NAMALWA (cell line): Measurements from ENCODE around the gene ZNF814.
"Not testable (repeated sequence)": the region's sequence is repeated elsewhere in the genome, so short reads cannot be mapped to it uniquely, and the experiment has no call there.

Experiments
- DNase-seq: peaks from one replicate; pipeline ENCODE4 v3.0.0-alpha.2; 2015; ENCODE audit warnings: low spot score

The ZNF814 gene

DNA sequence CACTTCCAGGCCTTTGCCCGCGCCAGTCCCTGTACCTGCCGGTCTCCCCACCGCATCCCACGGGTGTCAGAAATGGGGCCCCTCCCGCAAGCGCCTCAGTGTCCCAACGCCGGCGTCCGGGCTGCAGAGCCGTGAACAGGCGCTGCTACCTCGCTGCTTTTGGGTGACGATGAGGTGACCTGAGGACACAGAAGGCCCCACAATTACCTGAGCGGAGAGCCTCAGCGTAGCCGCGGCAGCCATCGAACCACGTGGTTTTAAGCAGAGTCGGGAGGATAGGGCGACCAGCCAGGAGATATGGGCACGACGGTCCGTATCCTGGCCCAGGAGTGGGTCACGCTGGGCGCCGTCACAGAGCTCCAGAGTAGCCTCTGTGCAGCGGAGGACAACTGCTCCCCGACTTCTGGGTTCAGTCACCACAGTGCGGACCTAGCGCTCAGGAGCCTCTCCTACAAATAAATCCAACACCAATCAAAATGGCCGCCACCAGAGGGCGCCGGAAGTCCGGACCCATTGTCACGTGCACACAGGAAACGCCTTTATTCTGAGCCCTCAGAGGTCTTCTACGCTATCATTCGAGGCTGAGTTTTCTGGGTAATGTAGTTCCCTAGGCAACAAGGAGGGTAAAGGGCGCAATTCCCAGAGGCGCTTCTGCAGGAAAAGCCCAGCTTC lies at the start of gene ZNF814:
Gene ZNF814, minus strand, starts transcription at position 478 of the 672 bp plus-strand sequence. Its CDS starts 235 bp downstream, at position 243.
- DNase-seq, result peak; percentile 94

DNA sequence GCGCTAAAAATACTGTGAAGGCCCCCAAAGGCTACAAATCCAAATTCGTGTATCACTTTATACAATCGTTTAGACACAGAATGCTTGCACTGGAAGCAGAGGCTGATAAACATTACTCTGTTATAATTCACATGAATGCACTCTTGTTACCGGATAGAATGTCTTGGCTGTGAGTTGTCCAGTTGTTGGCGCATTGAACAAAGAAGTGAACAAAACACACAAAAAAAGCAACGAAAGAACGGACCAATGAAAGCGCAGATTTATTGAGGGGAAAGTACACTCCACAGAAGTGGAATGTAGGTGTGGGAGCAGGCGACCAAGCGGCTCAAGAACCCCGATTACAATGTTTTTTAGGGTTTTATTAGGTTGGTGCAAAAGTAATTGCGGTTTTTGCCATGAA lies 46.9 kb upstream of the ZNF814 start:
- DNase-seq, result no peak

DNA sequence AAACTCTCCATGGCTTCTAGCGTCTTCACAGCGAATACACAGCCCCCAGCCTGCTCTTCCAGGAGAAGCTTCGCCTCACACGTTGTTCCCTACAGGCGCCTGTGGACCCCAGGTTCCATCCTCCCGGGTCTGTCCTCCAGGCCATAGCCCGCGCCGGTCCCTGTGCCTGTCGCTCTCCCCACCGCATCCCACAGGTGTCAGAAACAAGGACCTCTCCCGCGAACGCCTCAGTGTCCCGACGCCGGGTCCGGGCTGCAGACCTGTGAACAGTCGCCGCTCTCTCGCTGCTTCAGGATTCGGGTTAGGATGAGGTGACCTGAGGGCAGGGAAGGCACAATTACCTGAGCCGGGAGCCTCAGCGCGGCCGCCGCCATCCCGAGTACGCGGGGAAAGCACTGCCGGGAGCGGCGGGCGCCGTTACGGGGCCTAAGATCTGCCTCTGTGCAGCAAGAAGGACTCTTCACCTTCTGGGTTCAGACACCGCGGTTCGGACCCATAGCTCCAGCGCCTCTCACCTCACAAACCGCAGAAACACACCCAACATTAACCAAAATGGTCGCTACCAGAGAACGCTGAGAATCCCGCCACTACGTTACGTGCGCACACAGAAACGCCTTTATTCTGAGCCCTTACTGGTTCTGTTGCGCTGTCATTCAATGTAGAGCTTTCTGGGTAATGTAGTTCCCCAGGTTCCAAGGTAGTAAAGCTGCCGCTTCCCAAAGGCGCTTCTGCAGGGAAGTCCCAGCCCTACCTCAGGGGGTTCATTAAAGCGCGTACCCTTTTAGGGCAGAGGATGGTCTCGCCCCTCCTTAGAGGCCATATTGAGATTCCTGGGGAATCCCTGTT lies 46.2 kb upstream of the ZNF814 start, which contains the start of gene ZNF418:
Gene ZNF418, minus strand, starts transcription at position 583 of the 846 bp plus-strand sequence. CDS start 1,580 bp downstream, outside the sequence.
- no peak for DNase-seq

DNA sequence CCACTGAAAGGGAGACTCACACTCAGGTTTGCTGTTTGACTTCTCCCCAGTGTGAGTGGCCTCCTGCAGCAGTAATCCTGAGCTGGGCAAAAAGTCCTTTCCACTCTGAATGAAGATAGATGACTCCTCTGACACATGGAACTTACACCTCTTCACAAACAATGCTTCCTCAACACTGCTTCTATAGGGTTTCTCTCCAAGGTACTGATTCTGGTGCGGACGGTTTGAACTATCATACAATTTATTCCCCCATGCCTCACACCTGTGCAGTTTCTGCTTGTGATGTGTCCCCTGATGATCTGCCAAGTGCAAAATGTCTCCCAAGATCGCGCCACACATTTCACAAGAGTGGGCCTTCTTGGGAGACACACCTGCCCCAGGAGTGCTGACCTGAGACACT lies 38.8 kb upstream of the ZNF814 start:
- no peak for DNase-seq

DNA sequence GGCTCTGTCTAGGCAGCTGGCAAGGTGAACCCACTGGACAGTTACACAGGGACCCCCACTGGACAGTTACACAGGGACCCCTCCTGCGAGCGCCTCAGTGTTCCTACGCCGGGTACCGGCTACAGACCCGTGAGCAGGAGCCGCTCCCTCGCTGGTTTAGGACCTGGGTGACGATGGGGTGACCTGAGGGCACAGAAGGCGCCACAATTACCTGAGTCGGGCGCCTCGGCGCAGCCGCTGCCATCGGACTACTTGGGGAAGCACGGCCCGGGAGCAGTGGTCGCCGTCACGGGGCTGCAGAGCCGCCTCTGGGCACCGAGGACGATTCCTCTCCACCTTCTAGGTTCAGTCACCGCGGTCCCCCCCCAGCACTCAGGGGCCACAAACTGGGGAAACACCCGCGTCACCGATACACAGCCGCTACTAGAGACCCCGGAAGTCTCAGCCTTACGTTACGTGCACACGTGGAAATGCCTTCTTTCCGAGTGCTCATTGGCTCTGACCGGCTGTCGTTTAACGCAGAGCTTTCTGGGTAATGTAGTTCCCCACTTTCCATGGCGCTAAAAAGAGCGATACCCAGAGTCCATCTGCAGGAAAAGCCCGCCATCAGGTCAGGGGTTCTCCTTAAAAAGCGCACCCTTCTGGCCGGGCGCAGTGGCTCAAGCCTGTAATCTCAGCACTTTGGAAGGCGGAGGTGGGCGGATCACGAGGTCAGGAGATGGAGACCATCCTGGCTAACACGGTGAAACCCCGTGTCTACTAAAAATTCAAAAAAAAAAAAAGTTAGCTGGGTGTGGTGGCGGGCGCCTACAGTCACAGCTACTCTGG lies 27.5 kb upstream of the ZNF814 start, which contains the start of gene ZNF417:
Gene ZNF417, minus strand, starts transcription at position 425 of the 828 bp plus-strand sequence. Its CDS starts 181 bp downstream, at position 244.
- DNase-seq, result peak; percentile 98

DNA sequence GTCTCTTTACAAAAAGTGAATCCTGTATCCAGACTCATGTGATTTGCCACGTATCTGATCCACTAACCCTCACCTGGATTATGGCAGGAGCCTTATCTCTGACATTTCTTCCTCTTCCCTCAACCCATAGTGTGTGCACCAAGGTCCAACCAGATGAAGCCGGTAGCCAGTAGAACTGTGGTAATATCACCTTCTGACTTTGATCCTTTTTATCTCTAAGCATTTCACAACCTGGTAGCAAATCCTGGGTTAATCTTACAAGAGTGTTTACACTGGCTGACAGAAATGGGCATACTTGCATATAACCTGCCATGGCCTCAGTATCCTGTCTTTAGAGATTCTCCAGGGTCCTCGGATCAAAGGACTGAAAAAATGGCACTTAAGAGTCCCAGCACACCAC lies 25.7 kb upstream of the ZNF814 start:
- no peak for DNase-seq

DNA sequence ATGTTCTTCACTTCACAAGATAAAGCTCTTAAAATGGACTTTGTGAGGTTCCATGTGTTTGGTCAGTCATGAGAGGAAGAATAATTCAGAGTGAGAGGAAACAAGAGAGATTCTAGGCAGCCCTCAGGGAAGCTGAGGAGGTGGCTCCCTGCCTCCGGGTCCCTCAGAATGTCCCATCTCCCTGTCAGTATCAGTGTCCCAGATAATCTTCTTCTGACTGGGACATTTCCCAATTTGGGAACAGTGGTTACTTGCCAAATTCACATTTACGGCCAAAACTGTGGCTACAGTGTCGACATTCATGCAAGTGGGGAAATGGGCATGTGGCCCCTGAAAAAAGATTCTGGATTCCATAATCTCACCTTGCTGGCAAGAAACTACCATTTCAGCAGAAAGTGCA lies 18.6 kb upstream of the ZNF814 start:
- DNase-seq, result no peak

DNA sequence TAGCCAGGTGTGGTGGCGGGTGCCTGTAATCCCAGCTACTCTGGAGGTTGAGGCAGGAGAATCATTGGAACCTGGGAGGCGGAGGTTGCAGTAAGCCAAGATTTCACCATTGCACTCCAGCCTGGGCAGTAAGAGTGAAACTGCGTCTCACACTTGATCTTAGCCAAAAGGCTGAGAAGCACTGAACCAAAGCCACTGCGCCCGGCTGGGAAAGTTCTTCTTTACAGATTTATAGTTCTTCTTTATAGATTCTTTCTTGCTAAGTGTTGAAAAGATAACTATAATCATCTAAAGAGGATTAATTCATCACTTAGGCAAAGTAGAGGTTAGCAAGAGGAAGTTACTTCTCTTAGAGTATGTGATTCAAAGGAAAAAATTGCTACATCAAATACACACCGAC lies 16.4 kb upstream of the ZNF814 start:
- DNase-seq, result no peak

DNA sequence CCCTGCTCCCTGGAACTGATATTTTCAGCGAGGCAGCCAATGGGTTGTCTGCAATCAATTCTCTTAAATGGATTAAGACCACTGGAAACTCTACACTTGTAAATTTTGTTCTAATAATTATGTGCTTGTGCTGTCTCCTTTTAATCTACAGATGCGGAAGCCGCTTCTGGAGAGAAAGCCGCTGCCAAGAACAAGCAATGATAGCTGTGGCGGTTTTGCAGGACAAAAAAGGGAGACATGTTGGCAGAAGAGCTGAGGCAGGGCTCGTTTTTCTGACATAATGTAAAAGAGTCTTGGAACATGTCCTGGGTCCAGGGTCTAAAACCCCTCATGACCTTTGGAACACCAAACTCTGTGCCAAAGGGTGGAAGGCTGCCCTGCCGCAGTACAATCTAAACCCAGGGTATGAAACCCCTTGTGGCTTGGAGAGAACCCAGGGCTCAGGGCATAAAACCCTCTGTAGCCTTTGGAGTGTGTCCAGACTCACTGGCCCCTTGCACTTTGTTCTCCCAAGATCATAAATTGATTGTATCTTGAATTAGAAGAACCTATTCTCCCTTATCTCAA lies 14.9 kb upstream of the ZNF814 start:
- DNase-seq, result no peak

DNA sequence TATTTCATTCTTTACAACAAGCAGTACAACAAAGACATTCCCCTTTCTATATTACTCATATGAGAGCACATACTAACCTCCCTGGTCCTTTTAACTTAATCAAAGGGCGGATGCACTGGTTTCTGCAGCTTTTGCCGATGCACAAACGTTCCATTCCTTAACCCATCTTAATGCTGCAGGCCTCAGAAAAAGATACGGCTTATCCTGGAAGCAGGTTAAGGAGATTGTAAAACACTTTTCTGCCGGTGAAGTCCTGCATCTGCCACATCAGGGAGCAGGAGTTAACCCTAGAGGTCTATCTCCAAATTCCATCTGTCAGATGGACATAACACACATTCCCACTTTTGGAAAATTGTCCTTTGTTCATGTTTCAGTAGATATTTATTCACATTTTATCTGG lies 11.5 kb upstream of the ZNF814 start:
- DNase-seq, result no peak

DNA sequence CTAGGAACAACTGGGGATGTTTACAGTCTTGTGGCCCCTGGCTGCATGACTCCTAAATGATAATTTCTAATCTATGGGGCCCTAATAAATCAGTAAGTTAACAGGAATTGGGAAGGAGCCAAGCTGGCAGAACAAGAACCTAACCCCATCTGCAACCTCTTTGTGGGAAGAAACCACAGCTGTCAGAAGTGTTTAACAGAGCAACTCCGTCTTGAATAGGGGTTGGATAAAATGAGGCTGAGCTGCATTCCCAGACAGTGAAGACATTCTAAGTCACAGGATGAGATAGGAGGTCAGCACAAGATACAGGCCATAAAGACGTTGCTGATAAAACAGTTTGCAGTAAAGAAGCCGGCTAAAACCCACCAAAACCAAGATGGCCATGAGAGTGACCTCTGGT lies 1.9 kb upstream of the ZNF814 start:
- DNase-seq, result not testable (repeated sequence)

DNA sequence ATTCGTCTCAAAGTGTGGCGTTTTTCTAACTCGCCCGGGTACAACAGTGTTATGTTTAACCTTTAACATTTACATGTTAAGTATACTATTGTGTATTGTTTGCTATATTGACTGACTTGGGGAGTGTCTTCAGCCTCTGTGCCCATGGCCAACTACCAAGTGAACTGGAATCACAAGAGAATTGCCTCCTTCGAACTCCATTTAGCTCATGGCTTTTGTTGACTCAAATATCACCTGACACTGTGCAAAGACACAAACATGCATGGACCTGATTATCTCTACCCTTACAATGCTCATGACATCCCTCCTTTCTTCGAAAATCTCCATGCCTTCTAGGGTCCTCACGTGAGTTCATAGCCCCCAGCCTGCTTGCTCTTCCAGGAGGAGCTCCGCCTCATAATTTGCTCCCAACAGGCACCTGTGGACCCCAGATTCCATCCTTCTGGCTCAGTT lies 704 bp downstream of the ZNF814 start:
- no peak for DNase-seq

DNA sequence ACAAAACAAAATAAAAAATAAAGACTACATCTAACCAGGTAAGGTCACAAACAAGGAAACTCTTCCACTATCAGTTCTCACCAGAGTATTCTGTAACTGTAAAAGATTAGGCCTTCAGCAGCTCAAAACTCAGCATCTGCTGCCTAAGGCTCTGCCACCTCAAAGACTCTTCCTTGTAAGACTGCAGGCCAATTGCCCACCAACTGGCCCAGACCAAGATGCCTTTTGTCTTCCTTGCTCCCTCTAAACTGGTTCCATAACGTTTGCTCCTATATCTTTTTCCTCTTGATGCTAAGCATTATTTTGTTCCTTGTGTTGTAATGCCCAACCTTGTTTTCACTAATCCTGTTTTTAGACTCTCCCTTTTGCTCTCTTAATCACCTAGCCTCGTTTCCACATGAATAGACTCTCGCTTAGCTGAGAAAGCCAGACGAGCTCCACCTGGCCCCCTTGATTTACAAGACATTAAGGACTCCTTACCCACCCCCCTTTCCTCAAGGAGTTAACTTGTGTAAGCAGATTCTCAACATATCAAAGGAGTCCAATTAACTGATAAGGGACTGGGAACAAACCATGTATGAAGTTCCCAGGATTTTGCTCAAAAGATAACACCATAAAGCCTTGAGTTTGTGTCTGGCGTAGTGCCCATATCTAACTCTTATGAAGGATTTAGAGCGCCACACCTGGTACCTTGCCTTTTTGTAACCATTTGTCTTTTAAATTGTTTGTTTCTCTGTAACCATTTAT lies 1.5 kb downstream of the ZNF814 start:
- DNase-seq, result no peak

DNA sequence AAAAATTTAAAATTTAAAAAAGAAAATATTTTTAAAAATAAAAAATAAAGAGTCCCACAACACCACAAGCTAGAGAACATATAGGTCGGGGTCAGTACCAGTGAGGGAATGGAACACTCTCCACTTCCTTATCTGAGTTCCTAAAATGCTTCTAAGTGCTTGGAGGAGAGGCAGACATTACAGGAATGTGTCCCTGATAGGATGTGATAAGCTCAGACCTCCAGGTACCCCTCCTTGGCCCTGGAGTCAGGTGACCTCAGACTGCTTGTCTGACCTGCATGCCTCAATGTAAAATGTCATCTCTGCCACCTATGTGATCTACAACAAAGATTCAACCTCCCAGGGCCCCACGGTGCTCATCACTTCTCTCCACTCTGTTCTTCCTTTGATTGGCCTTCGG lies 2.8 kb downstream of the ZNF814 start:
- DNase-seq, result no peak

DNA sequence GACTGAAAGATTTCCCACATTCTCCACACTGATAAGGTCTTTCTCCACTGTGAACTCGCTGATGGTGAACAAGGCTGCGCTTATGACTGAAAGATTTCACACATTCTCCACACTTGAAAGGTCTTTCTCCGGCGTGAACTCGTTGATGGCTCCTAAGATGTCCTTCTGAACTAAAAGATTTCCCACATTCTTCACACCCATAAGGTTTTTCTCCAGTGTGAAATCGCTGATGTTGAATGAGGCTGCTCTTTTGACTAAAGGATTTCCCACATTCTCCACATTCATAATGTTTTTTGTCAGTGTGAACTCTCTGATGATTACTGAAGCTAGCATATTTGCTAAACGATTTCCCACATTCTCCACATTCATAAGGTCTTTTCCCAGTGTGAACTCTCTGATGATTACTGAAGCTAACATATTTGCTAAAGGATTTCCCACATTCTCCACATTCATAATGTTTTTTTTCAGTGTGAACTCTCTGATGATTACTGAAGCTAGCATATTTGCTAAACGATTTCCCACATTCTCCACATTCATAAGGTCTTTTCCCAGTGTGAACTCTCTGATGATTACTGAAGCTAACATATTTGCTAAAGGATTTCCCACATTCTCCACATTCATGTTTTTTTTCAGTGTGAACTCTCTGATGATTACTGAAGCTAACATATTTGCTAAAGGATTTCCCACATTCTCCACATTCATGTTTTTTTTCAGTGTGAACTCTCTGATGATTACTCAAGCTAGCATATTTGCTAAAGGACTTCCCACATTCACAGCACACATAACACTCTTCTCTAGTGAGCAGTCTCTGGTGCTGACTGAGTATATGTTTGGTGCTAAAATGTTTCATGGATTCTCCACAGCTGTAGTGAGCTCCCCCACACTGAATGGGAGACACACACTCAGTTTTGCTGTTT lies 14.7 kb downstream of the ZNF814 start:
- not testable (repeated sequence) for DNase-seq

DNA sequence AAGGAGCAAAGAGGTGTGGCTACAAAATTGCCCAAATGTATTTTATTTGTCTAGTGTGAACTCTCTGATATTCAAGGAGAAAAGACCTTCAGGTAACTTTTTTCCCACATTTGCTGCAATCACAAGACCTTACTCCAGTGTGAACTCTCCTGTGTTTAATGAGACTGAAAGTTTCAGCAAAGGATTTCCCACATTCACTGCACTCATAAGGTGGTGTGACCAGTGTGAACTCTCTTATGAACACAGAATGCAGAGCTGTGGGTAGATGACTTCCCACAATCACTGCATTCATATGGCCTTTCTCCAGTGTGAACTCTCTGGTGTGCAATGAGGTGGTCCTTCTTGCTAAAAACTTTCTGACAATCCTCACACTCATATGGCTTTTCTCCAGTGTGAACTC lies 16.4 kb downstream of the ZNF814 start:
- DNase-seq, result no peak

DNA sequence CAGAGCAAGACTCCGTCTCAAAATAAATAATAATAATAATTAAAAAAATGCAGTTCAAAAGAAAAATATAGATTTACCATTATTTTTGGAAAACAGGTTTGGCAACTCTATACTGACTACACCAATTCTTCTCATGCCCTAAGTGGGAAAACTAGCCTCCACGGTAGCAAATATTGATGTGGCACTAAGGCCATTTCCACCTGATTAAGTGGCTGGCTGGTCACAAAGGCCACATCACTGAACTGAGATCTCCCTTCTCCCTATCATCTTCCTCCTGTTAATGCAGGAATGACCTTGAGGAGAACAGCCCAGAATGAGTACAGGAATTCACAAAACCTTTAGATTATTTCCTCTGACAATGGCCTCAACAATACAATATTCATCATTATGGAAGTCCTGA lies 18.6 kb downstream of the ZNF814 start:
- no peak for DNase-seq

DNA sequence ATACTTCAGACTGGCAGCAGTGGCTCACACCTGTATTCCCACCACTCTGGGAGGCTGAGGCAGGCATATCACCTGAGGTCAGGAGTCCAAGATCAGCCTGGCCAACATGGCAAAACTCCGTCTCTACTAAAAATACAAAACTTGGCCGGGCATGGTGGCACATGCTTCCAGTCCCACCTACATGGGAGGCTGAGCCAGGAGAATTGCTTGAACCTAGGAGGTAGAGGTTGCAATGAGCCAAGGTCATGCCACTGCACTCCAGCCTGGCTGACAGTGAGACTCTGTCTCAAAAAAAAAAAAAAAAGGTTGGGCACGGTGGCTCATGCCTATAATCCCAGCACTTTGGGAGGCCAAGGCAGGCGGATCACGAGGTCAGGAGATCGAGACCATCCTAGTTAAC lies 19.2 kb downstream of the ZNF814 start:
- not testable (repeated sequence) for DNase-seq

DNA sequence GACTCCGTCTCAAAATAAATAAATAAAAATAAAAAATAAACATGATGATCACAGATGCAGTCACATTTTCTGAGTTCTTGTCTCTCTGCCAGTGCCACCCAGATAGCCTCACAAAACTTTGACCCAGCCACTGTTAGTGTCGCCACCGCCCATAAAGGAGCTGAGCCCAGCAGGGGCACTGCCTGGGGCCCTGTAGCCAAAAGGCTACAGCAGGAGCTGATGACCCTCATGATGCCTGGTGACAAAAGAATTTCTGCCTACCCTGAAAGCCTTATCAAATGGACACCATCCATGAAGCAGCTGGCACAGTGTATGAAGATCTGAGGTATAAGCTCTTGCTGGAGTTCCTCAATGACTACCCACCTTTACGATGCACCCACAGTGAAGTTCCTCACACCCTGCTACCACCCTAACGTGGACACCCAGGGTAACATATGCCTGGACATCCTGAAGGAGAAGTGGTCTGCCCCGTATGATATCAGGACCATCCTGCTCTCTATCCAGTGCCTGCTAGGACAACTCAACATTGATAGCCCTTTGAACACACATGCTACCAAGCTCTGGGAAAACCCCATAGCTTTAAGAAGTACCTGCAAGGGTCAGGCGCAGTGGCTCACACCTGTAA lies 20.9 kb downstream of the ZNF814 start:
- DNase-seq, result no peak

DNA sequence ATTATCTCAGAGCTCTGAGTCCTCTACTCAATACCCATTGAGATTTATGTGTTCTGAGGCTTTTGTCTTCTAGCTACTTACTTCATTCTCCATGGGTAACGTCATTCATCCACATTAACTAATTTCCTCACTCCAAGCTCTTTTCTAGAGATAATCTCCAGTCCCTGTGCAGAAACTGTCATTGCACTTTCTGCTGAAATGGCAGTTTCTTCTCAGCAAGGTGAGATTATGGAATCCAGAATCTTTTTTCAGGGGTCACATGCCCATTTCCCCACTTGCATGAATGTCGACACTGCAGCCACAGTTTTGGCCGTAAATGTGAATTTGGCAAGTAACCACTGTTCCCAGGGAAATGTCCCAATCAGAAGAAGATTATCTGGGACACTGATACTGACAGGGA lies 26.5 kb downstream of the ZNF814 start:
- not testable (repeated sequence) for DNase-seq
